Loucy (cell line): Measurements from ENCODE around the gene STAT5A.
A peak's percentile ranks its signal among the peaks of the same experiment; 100 is the strongest.

Experiments used
- CTCF ChIP-seq: fragments of 200-600 bp; sonication (generic); conservative IDR thresholded peaks from 2 replicates; pipeline ENCODE4 v1.5.1; 2014; ENCODE audit warnings: mild to moderate bottlenecking, antibody characterized with exemption, low read length
- EZH2phosphoT487 ChIP-seq: fragments of 200-600 bp; IDR thresholded peaks from 2 replicates; pipeline ENCODE4 v1.6.1; 2018; ENCODE audit warnings: antibody characterized with exemption, mild to moderate bottlenecking, moderate library complexity, borderline replicate concordance

GRCh38 chr17:42275527-42276358 lies 12.6 kb upstream of the STAT5A start:
- 0 out of 2 replicates have a peak, but pooled peaks have one; percentile 11 for TF ChIP-seq CTCF
- no peak for TF ChIP-seq EZH2phosphoT487
